Body of pancreas (tissue), 4 donors: ENCODE measurements around the gene SERPINE1. TPM values are rescaled to one million over a fixed set of nuclear protein-coding genes. Genes with fewer than 3 reads are reported as not detected.

Experiments
- ATAC-seq: fragments of 150-250 bp; one replicate; pipeline ENCODE4 v1.9.1; 2016
- DNase-seq, 4 donors: peaks; one replicate each; pipeline ENCODE4 v3.0.0-alpha.2; 2019
- H3K27ac ChIP-seq, 4 donors: fragments of 200-600 bp; sonication (generic); 1 replicate in 3 of 4; 2 replicates in 1 of 4; pipeline versions ENCODE4 v1.5.1 to v1.6.1; 2016 to 2019; ENCODE audit warnings: mild to moderate bottlenecking in 1 of 4, mixed read lengths in 1 of 4, moderate library complexity in 1 of 4
- H3K27me3 ChIP-seq, 2 donors: fragments of 200-600 bp; sonication (generic); one replicate each; pipeline ENCODE4 v1.6.0; 2016; ENCODE audit warnings: mild to moderate bottlenecking in 1 of 2
- H3K36me3 ChIP-seq, 2 donors: fragments of 200-600 bp; sonication (generic); replicated peaks in 1 of 2; 2 replicates each; pipeline ENCODE4 v1.5.1; 2016; ENCODE audit warnings: low read depth in 2 of 2; ENCODE audit not compliant: insufficient read depth in 1 of 2
- H3K4me1 ChIP-seq: fragments of 200-600 bp; sonication (generic); one replicate; pipeline ENCODE4 v1.6.0; 2016
- H3K4me3 ChIP-seq, 2 donors: fragments of 200-600 bp; sonication (generic); 1 replicate in 1 of 2; 2 replicates in 1 of 2; pipeline ENCODE4 v1.5.1; 2016 to 2019
- H3K9me3 ChIP-seq, 3 donors: fragments of 200-600 bp; sonication (generic); 1 replicate in 2 of 3; 2 replicates in 1 of 3; pipeline ENCODE4 v1.5.1; 2016
- POLR2A ChIP-seq, 3 donors: fragments of 450-650 bp; IDR thresholded peaks; one replicate each; pipeline ENCODE4 v1.6.1; 2016; ENCODE audit warnings: antibody characterized with exemption in 3 of 3, mild to moderate bottlenecking in 2 of 3
- WGBS, 2 donors: methylation state at CpG; one replicate each; pipeline ENCODE4 v1.1.5; 2017; 5-methylcytosine and 5-hydroxymethylcytosine counted together
- intact Hi-C: fragments of 100-400 bp; cut with DNase I; formaldehyde crosslinking; loops from one replicate; pipeline ENCODE4 v1.15.1; 2023
- total RNA-seq, 2 donors: library from RNA; depleted of rRNA; stranded (reverse); fragments of >200 nt; gene quantifications; one replicate each; pipeline ENCODE4 v1.1.0, GENCODE V29; 2016
- TF ChIP-seq, protein P1 (sequence below), 7 experiments: fragments of 450-650 bp in 4 of 7; fragments of 200-600 bp in 3 of 7; sonication (generic) in 3 of 7; IDR thresholded peaks; one replicate each; pipeline ENCODE4 v1.5.1; 2016 to 2019; ENCODE audit warnings: antibody characterized with exemption in 7 of 7

The SERPINE1 gene
- total RNA-seq, 2 donors from 2014 or later = 20.2 to 36.3 TPM

- intact Hi-C loops = no loop called here
- Histone ChIP-seq H3K27ac (no peak overlapping the region), H3K36me3 (no peaks in the 10 kb centered on the region), H3K4me1 (peaks cover 54% of the 10 kb centered on the region), H3K27me3 (peaks cover 0 to 60% of the 10 kb centered on the region in 2 donors), H3K4me3 (no peak overlapping the region), H3K9me3 (no peaks in the 10 kb centered on the region)
- TF ChIP-seq, protein P1, sequence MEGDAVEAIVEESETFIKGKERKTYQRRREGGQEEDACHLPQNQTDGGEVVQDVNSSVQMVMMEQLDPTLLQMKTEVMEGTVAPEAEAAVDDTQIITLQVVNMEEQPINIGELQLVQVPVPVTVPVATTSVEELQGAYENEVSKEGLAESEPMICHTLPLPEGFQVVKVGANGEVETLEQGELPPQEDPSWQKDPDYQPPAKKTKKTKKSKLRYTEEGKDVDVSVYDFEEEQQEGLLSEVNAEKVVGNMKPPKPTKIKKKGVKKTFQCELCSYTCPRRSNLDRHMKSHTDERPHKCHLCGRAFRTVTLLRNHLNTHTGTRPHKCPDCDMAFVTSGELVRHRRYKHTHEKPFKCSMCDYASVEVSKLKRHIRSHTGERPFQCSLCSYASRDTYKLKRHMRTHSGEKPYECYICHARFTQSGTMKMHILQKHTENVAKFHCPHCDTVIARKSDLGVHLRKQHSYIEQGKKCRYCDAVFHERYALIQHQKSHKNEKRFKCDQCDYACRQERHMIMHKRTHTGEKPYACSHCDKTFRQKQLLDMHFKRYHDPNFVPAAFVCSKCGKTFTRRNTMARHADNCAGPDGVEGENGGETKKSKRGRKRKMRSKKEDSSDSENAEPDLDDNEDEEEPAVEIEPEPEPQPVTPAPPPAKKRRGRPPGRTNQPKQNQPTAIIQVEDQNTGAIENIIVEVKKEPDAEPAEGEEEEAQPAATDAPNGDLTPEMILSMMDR (IDR thresholded peaks at IDR 0.05) = no peak
- TF ChIP-seq POLR2A (IDR thresholded peaks at IDR 0.05) = no peak
- ATAC-seq = no peak
- 1 to 3% methylated on average over 18 to 19 of the region's 19 CpGs for WGBS, 2 donors
- no peak for DNase-seq
Observed at GRCh38 chr7:101166909-101167644, 40.2 kb downstream of the SERPINE1 start.

GRCh38 chr7:101167645-101168411, 40.9 kb downstream of the SERPINE1 start:
- H3K4me3 ChIP-seq = no peak overlapping the region
- WGBS, 2 donors = 4% methylated on average over 12 of the region's 12 CpGs
- intact Hi-C loops = no loop called here
- no peaks in the 10 kb centered on the region for H3K9me3 ChIP-seq
- TF ChIP-seq, protein P1 (IDR thresholded peaks at IDR 0.05) = no peak
- no peak for TF ChIP-seq POLR2A (IDR thresholded peaks at IDR 0.05)
- no peak for ATAC-seq
- H3K27ac ChIP-seq = no peak overlapping the region
- no peak for DNase-seq
- peaks cover 54% of the 10 kb centered on the region for H3K4me1 ChIP-seq
- H3K36me3 ChIP-seq = no peaks in the 10 kb centered on the region
- H3K27me3 ChIP-seq = peaks cover 0 to 61% of the 10 kb centered on the region in 2 donors

DNA sequence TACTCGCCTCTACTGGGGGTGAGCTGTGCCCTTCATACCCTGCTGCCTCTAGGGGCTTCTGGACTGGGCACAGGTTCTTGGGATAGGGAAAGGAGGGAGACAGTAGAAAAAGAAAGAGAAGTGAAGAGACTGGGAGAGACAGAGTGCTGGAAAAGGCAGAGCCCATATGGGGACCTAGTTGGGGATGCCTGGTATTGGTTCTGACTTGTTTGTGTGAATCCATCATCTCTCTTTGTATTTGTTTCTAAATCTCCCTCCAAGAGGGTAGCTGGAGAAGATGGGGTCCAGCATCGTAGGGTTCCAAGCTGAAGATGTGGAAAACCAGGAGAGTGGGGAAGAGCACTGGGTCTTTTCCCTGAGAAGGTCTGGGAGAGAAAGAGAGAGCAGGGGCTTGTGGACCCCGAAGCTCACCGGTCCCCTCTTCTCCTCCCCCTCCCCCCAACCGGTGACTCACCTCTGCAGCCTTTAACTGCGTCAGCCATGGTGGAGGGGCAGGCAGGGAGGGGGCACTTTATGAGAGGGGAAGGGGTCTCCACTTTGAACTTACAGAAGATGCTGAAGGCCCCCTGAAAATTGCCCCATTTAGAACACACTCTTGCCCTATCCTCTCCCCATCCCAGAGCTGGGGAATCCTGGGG, 41.6 kb downstream of the SERPINE1 start:
- no peak for DNase-seq
- Histone ChIP-seq H3K36me3 (no peaks in the 10 kb centered on the region), H3K9me3 (no peaks in the 10 kb centered on the region), H3K27me3 (peaks cover 0 to 66% of the 10 kb centered on the region in 2 donors), H3K27ac (no peak overlapping the region), H3K4me3 (no peak overlapping the region), H3K4me1 (peaks cover 56% of the 10 kb centered on the region)
- WGBS, 2 donors = 5 to 7% methylated on average over 6 of the region's 6 CpGs
- intact Hi-C loops = no loop called here
- ATAC-seq = no peak
- TF ChIP-seq POLR2A (IDR thresholded peaks at IDR 0.05) = no peak
- TF ChIP-seq, protein P1 (IDR thresholded peaks at IDR 0.05) = no peak

DNA sequence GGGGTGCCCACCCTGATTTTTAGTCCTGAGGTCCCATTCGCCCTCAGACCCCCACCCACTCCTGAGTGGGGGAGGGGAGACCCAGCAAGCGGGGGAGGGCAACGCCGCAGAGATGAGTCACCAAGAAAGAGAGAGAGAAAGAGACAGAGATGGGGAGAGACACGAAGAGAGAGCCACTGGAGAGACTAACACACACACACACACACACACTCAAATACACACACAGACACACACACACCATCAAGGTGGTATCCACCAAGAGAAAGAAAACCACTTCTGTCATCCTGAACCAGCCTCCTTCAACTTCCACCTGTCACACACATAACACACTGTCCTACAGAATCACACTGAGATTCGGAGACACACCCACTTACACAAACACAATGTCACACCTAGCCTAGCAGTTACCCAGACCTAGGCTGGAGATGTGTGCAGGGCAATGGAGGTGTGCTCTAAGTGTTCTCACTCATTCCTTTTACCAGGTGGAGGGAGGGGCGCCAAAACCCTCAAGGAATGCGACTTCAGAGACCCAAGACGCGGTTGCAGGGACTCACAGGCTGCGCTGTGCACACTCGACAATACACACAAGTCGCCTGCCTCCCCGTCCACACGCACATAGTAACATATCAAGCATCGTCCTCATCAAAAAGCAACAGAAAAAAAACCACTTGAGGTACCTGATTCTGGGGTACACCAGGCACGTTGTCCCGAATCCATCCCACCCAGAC, 42.4 kb downstream of the SERPINE1 start:
- TF ChIP-seq, protein P1 (IDR thresholded peaks at IDR 0.05) = no peak
- TF ChIP-seq POLR2A (IDR thresholded peaks at IDR 0.05) = no peak
- Histone ChIP-seq H3K27ac (no peak overlapping the region), H3K4me3 (no peak overlapping the region), H3K4me1 (peaks cover 56% of the 10 kb centered on the region), H3K36me3 (no peaks in the 10 kb centered on the region), H3K9me3 (no peaks in the 10 kb centered on the region), H3K27me3 (peaks cover 0 to 66% of the 10 kb centered on the region in 2 donors)
- intact Hi-C loops = no loop called here
- DNase-seq (no peak), ATAC-seq (no peak)
- WGBS, 2 donors = 2 to 4% methylated on average over 10 to 18 of the region's 18 CpGs
